Hippocampal formation (tissue), 2 donors: ENCODE measurements around the gene POLD4.

Experiments used
- DNase-seq, 2 donors: peaks; one replicate each; lab custom pipeline; 2025; lab: John Stamatoyannopoulos, UW

The POLD4 gene

DNA sequence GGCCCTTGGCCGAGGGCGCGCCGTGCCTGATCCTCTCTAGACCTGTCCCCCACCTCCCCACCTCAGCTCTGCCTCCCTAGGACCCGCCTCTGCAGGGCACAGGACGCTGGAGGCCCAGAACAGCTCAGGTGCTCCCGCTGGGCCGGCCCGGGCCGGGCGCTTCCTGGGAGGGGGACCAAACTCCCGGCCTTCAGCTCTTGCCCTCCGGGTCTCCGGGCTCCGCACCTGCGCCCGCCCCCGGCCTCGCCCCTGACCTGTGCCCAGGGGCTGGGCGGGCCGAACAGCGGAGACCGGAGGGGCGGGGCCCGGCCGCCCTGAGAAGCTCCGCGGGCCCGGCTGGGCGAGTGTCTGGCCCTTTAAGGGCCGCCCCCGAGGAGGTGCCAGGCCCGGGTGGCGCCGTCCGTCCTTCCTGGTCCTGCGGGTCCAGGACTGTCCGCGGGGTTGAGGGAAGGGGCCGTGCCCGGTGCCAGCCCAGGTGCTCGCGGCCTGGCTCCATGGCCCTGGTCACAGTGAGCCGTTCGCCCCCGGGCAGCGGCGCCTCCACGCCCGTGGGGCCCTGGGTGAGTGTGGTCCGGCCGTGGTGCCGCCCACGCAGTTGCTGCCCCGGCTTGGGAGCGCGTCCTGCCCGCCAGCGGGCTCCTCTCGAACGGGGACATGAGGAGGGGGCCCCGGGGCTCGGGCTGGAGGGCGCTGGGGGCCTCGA is 50.1 kb downstream of the POLD4 start, which contains the start of gene SSH3:
SSH3 (plus strand) TSS at position 399 of the 703 bp plus-strand sequence; CDS start at position 495, 96 bp downstream.
- DNase-seq: peak; percentile 44 to 54

DNA sequence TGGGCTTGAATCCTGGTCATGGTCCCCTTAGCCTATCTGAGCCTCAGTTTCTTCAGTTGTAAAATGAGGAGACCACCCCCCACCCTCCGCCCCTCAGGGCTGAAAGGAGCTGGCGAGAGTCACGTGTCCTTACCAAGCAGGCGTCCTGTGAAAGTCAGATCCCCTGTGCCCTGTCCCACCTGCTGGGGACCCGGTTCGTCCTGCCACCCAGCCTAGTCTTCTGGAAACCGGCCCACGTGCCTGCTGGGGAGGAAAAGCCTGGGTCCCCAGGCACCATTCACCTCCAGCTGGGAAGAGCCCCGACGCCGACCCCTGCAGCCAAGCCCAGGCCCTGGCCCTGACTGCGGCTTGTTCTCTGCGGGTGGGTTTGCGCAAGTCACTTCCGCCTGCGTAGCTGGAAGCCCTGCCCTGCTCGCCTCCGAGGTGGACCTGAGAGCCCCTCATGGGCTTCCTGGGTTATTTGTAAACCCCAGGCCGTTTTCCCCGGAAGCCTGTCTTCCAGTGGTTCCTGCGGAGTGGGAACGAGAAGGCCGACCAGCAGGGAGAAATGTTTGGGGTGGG is 50.7 kb downstream of the POLD4 start:
- DNase-seq: no peak

DNA sequence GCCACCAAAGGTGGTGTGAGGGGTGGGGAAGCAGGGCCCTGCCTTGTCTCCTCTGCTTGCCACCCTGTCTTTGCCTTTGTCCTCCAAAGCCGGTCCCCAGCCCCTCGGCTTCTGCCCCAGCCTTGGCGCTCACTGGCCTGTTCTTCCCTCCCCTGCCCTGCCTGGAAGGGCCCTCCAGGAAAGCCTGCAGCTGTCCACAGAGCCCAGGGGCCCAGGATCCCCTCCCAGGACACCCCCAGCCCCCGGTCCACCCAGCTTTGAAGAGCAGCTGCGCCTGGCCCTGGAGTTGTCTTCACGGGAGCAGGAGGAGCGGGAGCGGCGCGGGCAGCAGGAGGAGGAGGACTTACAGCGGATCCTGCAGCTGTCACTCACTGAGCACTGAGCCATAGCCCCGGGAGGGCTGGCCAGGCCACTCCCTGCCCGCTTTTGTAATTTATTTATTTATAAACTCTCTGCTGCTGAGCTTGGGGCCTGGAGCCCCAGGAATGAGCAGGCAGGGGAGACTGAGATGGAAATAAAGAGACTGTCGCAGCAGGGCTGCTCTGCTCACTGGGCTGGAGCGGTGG is 51.3 kb downstream of the POLD4 start:
- no peak for DNase-seq

DNA sequence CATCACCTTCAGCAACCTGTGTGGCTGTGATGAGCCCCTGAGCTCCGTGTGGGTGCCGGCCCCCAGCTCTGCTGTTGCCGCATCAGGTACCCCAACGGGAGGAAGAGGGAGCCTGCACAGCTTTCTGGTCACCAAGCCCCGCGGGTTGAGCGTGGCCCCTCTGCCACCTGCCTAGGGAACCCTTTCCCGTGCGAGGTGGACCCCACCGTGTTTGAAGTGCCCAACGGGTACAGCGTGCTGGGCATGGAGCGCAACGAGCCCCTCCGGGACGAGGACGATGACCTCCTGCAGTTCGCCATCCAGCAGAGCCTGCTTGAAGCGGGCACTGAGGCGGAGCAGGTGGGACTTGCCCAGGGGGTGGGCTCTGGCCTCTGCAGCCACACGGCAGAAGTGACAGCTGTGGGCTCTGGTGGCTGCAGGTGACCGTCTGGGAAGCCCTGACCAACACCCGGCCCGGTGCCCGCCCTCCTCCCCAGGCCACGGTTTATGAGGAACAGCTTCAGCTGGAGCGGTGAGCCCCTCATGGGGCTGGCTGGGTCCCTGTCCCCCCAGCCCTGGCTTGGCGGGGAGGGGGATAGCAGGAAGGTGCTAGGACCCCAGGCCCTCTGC is 51.9 kb downstream of the POLD4 start:
- DNase-seq: no peak
